ENCODE measurements around the gene CHKB.
"Not testable (repeated sequence)": the region's sequence is repeated elsewhere in the genome, so short reads cannot be mapped to it uniquely, and the experiment has no call there.

CHKB gene

GRCh38 chr22:50582493-50583293 lies at the start of gene CHKB:
Gene CHKB (minus strand): TSS chr22:50582849. CDS start chr22:50582781, 68 bp downstream.
- DNase-seq (ENCODE audit: low spot score): peak; percentile 96

GRCh38 chr22:50630376-50630775 lies 47.7 kb upstream of the CHKB start:
- no peak for DNase-seq (ENCODE audit: low spot score)

- DNase-seq (ENCODE audit: low spot score): peak; percentile 42
Measured at GRCh38 chr22:50628543-50629134, 46.0 kb upstream of the CHKB start.

GRCh38 chr22:50627642-50628542 lies 45.2 kb upstream of the CHKB start, which contains the start of gene ARSA:
Gene ARSA (minus strand): TSS chr22:50628152. CDS start chr22:50627779, 373 bp downstream.
- peak; percentile 77 for DNase-seq (ENCODE audit: low spot score)

- no peak for DNase-seq (ENCODE audit: low spot score)
Measured at GRCh38 chr22:50626850-50627641, 44.4 kb upstream of the CHKB start.

- no peak for DNase-seq (ENCODE audit: low spot score)
Measured at GRCh38 chr22:50626314-50626849, 43.7 kb upstream of the CHKB start.

- no peak for DNase-seq (ENCODE audit: low spot score)
Measured at GRCh38 chr22:50625568-50626313, 43.1 kb upstream of the CHKB start.

- DNase-seq (ENCODE audit: low spot score): no peak
Measured at GRCh38 chr22:50625131-50625567, 42.5 kb upstream of the CHKB start.

- DNase-seq (ENCODE audit: low spot score): no peak
Measured at GRCh38 chr22:50624347-50625130, 41.9 kb upstream of the CHKB start.

- DNase-seq (ENCODE audit: low spot score): peak; percentile 85
Measured at GRCh38 chr22:50622723-50623327, 40.2 kb upstream of the CHKB start.

GRCh38 chr22:50621948-50622722 lies 39.5 kb upstream of the CHKB start:
- no peak for DNase-seq (ENCODE audit: low spot score)

GRCh38 chr22:50621356-50621880 lies 38.8 kb upstream of the CHKB start:
- DNase-seq (ENCODE audit: low spot score): no peak

GRCh38 chr22:50620593-50621355 lies 38.1 kb upstream of the CHKB start:
- no peak for DNase-seq (ENCODE audit: low spot score)

- not testable (repeated sequence) for DNase-seq (ENCODE audit: low spot score)
Measured at GRCh38 chr22:50614296-50614695, 31.6 kb upstream of the CHKB start.

- DNase-seq (ENCODE audit: low spot score): no peak
Measured at GRCh38 chr22:50613291-50613981, 30.8 kb upstream of the CHKB start.

- DNase-seq (ENCODE audit: low spot score): no peak
Measured at GRCh38 chr22:50612528-50613221, 30.0 kb upstream of the CHKB start.

All from SW480 (cell line).